Limb (tissue), 2 donors: ENCODE data around the gene SPA17.

ENCODE experiments used
- DNase-seq, 2 donors: peaks; one replicate each; pipeline ENCODE4 v3.0.0-alpha.2; 2016; ENCODE audit errors: extremely low spot score in 2 of 2

The SPA17 gene

GRCh38 chr11:124673333-124674167 is at the start of gene SPA17, which contains the start of gene SIAE:
Gene SPA17, plus strand, starts transcription at chr11:124673904. Its CDS starts 1,361 bp downstream, at chr11:124675265.
Gene SIAE, minus strand, starts transcription at chr11:124673739. Its CDS starts 31 bp downstream, at chr11:124673708.
- peak; percentile 89 to 95 for DNase-seq

- no peak for DNase-seq
Measured at GRCh38 chr11:124625504-124626168, 48.1 kb upstream of the SPA17 start.

- no peak for DNase-seq
Measured at GRCh38 chr11:124627546-124627945, 46.2 kb upstream of the SPA17 start.

- DNase-seq, result no peak
Measured at GRCh38 chr11:124629961-124630360, 43.7 kb upstream of the SPA17 start.

GRCh38 chr11:124633355-124633754 is 40.3 kb upstream of the SPA17 start:
- no peak for DNase-seq

GRCh38 chr11:124635932-124636331 is 37.8 kb upstream of the SPA17 start:
- no peak for DNase-seq

- DNase-seq, result no peak
Measured at GRCh38 chr11:124638500-124638899, 35.2 kb upstream of the SPA17 start.

- no peak for DNase-seq
Measured at GRCh38 chr11:124639186-124639585, 34.5 kb upstream of the SPA17 start.

GRCh38 chr11:124640666-124641065 is 33.0 kb upstream of the SPA17 start:
- DNase-seq, result no peak

- DNase-seq, result no peak
Measured at GRCh38 chr11:124642628-124643027, 31.1 kb upstream of the SPA17 start.

- no peak for DNase-seq
Measured at GRCh38 chr11:124643042-124643604, 30.6 kb upstream of the SPA17 start.

- no peak for DNase-seq
Measured at GRCh38 chr11:124643605-124644425, 29.9 kb upstream of the SPA17 start.

- DNase-seq, result peak; percentile 71 to 75
Measured at GRCh38 chr11:124644426-124645280, 29.1 kb upstream of the SPA17 start.

GRCh38 chr11:124646148-124646547 is 27.6 kb upstream of the SPA17 start:
- no peak for DNase-seq

GRCh38 chr11:124648610-124649009 is 25.1 kb upstream of the SPA17 start:
- no peak for DNase-seq

- DNase-seq, result peak in 1 of 2 donors; percentile 44
Measured at GRCh38 chr11:124656774-124657630, 16.7 kb upstream of the SPA17 start.

GRCh38 chr11:124657904-124658303 is 15.8 kb upstream of the SPA17 start:
- no peak for DNase-seq

GRCh38 chr11:124658501-124658900 is 15.2 kb upstream of the SPA17 start:
- DNase-seq, result no peak

GRCh38 chr11:124658986-124659385 is 14.7 kb upstream of the SPA17 start:
- no peak for DNase-seq

- DNase-seq, result no peak
Measured at GRCh38 chr11:124661553-124661952, 12.2 kb upstream of the SPA17 start.
